Body of pancreas (tissue), 4 donors: ENCODE data around the gene TMEM178B.

Experiments
- CTCF ChIP-seq, 7 experiments: fragments of 450-650 bp in 4 of 7; fragments of 200-600 bp in 3 of 7; sonication (generic) in 3 of 7; IDR thresholded peaks; one replicate each; pipeline ENCODE4 v1.5.1; 2016 to 2019; ENCODE audit warnings: antibody characterized with exemption in 7 of 7
- POLR2A ChIP-seq, 3 donors: fragments of 450-650 bp; IDR thresholded peaks; one replicate each; pipeline ENCODE4 v1.6.1; 2016; ENCODE audit warnings: antibody characterized with exemption in 3 of 3, mild to moderate bottlenecking in 2 of 3

GRCh38 chr7:141375442-141375841, 301.6 kb downstream of the TMEM178B start:
- no peak for TF ChIP-seq POLR2A (IDR thresholded peaks at IDR 0.05)
- no peak for TF ChIP-seq CTCF (IDR thresholded peaks at IDR 0.05)
